Neutrophil (primary cell): ENCODE data around the gene ST8SIA5.

Source experiments
- H3K27ac ChIP-seq: fragments of 200-600 bp; sonication (generic); 2 replicates; pipeline ENCODE4 v1.5.1; 2016; ENCODE audit warnings: mild to moderate bottlenecking, moderate library complexity
- H3K27me3 ChIP-seq: fragments of 200-600 bp; sonication (generic); 2 replicates; pipeline ENCODE4 v1.6.0; 2016; ENCODE audit warnings: mild to moderate bottlenecking
- H3K36me3 ChIP-seq: fragments of 200-600 bp; sonication (generic); 2 replicates; pipeline ENCODE4 v1.5.1; 2017
- H3K4me1 ChIP-seq, 2 experiments: fragments of 200-600 bp in 1 of 2; sonication (generic) in 1 of 2; 1 replicate in 1 of 2; 2 replicates in 1 of 2; pipeline versions ENCODE4 v1.5.1 to v1.6.1; 2013 to 2016; ENCODE audit warnings: low read depth in 1 of 2, low read length in 1 of 2, mild to moderate bottlenecking in 1 of 2, moderate library complexity in 1 of 2; ENCODE audit not compliant: control insufficient read depth in 1 of 2, insufficient read depth in 1 of 2
- H3K4me3 ChIP-seq, 2 experiments: fragments of 200-600 bp in 1 of 2; sonication (generic) in 1 of 2; 1 replicate in 1 of 2; 2 replicates in 1 of 2; pipeline ENCODE4 v1.5.1; 2013 to 2016; ENCODE audit warnings: low read depth in 1 of 2, low read length in 1 of 2, mild to moderate bottlenecking in 1 of 2, moderate library complexity in 1 of 2
- H3K9me3 ChIP-seq: fragments of 200-600 bp; sonication (generic); 2 replicates; pipeline ENCODE4 v1.5.1; 2016
- CTCF ChIP-seq: fragments of 200-600 bp; sonication (generic); IDR thresholded peaks from 2 replicates; pipeline ENCODE4 v1.5.1; 2016; ENCODE audit warnings: antibody characterized with exemption

The ST8SIA5 gene

DNA sequence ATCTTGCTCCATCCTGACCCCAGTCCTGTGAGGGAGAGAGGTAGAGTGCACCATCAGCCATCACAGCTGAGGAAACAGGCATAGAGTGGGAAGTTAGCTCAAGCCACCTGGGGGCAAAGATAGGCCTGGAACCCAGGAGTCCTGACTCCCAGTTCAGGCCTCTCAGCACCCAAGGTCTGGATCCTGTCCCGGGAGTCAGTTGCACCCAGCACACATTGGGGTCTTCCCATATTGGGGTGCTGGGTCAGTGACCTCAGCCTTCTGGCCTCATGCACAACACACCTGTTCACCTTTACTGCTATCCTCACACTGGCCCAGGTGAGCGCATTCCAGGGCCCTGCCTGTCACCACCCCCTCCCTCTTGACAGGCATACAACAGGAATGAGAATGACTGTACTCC lies 24.7 kb downstream of the ST8SIA5 start:
- Histone ChIP-seq H3K9me3 (no peaks in the 10 kb centered on the region), H3K4me3 (no peak overlapping the region), H3K36me3 (no peaks in the 10 kb centered on the region), H3K27ac (no peak overlapping the region), H3K4me1 (no peaks in the 10 kb centered on the region), H3K27me3 (peaks cover 6% of the 10 kb centered on the region)
- no peak for TF ChIP-seq CTCF

DNA sequence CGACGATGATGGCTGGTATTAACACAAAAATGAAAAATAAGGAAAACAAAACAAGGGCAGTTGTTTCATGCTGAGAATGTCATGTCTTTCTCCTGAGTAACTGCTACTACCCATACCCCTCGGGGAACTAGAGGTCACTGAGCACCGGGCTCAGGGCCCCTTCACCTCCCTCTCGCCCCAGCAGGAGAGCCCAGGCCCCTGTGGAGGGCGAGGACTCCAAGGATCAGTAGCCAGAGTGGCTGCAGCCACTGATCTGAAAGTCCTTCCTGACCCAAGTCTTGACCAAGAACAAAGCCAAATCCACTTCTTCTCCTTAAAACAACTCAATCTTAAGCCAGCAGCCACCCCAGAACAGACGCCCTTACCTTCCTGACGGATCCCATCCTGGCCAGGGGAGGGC lies 25.5 kb downstream of the ST8SIA5 start:
- H3K27me3 ChIP-seq: peaks cover 1% of the 10 kb centered on the region
- H3K4me1 ChIP-seq: no peaks in the 10 kb centered on the region
- H3K9me3 ChIP-seq: no peaks in the 10 kb centered on the region
- H3K4me3 ChIP-seq: no peak overlapping the region
- no peaks in the 10 kb centered on the region for H3K36me3 ChIP-seq
- no peak for TF ChIP-seq CTCF
- H3K27ac ChIP-seq: no peak overlapping the region

DNA sequence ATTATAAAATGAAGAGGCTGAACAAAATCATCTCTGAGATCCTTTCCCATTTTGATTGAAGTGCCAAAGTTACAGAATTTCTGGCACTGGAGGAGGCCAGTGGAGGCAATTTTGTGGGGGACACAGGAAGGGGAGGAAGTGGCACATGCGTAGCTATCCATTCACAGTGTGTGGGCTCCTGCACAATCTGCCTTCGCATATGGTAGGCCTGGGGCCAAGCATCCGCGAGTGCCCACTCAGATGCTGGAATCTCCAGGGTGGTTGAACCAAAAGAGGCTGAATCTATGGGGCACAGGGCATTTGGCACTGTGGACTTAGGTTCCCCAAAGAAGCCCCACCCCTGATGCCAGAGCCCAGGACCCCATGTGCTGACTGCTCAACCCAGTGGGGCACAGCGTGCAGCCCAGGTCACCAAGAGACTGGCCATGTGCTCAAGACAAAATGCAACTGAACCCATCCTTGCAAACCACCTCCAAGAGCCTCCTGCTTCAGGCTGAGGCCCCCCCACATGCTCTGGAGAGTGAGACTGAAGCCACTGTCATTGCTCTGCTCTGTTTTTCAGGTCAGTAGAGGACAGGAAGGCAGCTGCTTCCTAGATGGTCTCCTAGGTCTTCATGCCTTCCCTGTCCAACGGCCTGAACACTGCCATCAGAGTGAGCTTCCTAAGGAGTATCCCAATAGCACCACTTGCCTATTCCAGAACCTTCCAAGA lies 28.5 kb downstream of the ST8SIA5 start:
- no peaks in the 10 kb centered on the region for H3K4me1 ChIP-seq
- H3K27me3 ChIP-seq: no peaks in the 10 kb centered on the region
- H3K27ac ChIP-seq: no peak overlapping the region
- H3K36me3 ChIP-seq: no peaks in the 10 kb centered on the region
- H3K9me3 ChIP-seq: no peaks in the 10 kb centered on the region
- H3K4me3 ChIP-seq: no peak overlapping the region
- no peak for TF ChIP-seq CTCF

DNA sequence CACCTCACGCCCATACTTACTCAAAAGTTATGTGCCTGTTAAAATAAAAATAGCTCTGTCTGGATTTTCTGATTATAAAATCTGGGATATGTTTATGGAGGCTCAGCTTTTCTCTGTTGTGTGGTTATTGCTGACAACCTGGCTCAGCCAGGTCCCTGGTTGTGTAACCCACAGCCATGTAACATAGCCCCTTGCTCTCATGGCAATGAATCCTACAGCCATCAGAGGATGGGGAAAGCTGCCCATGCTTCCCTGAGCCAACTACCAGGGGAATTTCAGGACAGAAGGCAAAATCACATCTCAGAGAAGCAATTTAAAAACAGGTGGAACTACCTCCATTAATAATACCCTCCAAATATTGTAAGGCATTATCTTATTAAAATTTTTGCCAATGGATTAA lies 29.7 kb downstream of the ST8SIA5 start:
- Histone ChIP-seq H3K4me3 (no peak overlapping the region), H3K4me1 (no peaks in the 10 kb centered on the region), H3K27ac (no peak overlapping the region), H3K36me3 (no peaks in the 10 kb centered on the region), H3K27me3 (no peaks in the 10 kb centered on the region), H3K9me3 (no peaks in the 10 kb centered on the region)
- TF ChIP-seq CTCF: no peak

GRCh38 chr18:46725310-46725709 lies 31.5 kb downstream of the ST8SIA5 start:
- no peak overlapping the region for H3K27ac ChIP-seq
- H3K4me3 ChIP-seq: no peak overlapping the region
- no peaks in the 10 kb centered on the region for H3K27me3 ChIP-seq
- H3K9me3 ChIP-seq: no peaks in the 10 kb centered on the region
- H3K4me1 ChIP-seq: no peaks in the 10 kb centered on the region
- H3K36me3 ChIP-seq: no peaks in the 10 kb centered on the region
- TF ChIP-seq CTCF: no peak
